Tibial nerve (tissue), 3 donors: ENCODE data around the gene DAB2.

Experiments
- CTCF ChIP-seq, 5 experiments: fragments of 200-600 bp in 3 of 5; fragments of 450-650 bp in 2 of 5; sonication (generic) in 3 of 5; IDR thresholded peaks; one replicate each; pipeline ENCODE4 v1.5.1; 2016 to 2019; ENCODE audit warnings: antibody characterized with exemption in 5 of 5, mild to moderate bottlenecking in 3 of 5, moderate library complexity in 2 of 5
- POLR2A ChIP-seq, 2 donors: fragments of 450-650 bp; IDR thresholded peaks; one replicate each; pipeline ENCODE4 v1.6.1; 2017; ENCODE audit warnings: antibody characterized with exemption in 2 of 2, mild to moderate bottlenecking in 2 of 2, moderate library complexity in 2 of 2

GRCh38 chr5:39367711-39368110, 57.1 kb downstream of the DAB2 start:
- TF ChIP-seq POLR2A (IDR thresholded peaks at IDR 0.05) (no peak), CTCF (IDR thresholded peaks at IDR 0.05) (no peak)
